ENCODE results near the gene MXI1.

GRCh38 chr10:110215286-110216170, 8.1 kb downstream of the MXI1 start:
- TF ChIP-seq CTCF (IDR thresholded peaks at IDR 0.05; ENCODE audit: low read depth, low read length, poor library complexity, severe bottlenecking) (no peak), EZH2phosphoT487 (IDR thresholded peaks at IDR 0.05; ENCODE audit: borderline replicate concordance, low read length) (no peak)
